Raji (cell line): ENCODE measurements around the gene SH2B3.

Experiments
- POLR2A ChIP-seq: IDR thresholded peaks from 2 replicates; pipeline ENCODE4 v1.6.1; 2011; ENCODE audit warnings: low read depth, low read length, control low read depth; ENCODE audit not compliant: insufficient read depth

Gene SH2B3

DNA sequence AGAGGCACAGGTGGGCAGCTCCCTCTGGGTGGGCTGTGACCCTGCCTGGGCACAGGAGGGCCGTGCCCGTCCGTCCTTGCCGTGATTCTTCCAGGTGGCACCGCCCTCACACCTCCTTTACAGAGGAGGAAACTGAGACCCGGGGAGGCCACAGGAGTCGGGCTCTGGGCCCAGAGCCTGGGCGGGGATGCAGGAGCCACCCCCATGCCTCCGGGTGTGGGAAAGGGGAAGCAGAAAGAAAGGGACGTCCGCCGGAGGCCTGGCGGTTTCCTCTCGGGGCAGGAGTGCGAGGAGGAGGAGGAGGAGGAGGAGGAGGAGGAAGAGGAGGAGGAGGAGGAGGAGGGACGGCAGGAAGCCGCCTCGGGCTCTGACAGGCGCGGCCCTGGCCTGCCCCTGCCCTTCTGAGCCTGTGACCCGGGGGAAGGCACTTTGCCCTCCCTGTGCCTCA, 23.0 kb downstream of the SH2B3 start:
- no peak for TF ChIP-seq POLR2A

DNA sequence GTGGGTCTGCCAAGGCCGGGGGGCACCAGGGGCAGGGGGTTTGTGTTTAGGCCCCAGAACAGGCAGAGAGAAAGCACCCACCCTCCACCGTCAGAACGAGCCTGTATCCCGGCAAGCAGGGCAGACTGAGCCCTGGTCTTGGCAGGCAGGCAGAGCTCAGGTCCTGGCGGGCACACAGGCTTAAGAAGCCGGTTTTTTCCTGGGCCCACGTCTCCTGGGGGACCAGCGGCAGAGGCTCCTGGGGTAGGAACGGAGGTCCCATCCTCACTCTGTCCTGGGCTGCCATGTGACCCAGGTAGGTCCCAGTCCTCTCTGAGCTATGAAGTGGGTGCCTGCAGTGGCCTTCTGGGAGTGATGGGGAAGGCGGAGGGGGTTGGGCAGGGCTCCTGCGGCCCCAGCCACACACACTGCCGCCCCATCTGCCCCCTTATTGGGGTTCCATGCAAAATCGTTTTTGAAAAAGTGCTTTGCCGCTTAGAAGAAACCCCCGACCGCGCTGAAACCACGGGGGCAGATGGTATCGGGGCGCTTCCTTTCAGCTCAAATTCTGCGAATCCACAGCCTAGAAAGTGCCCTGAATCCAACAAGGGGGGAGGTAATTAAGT, 24.2 kb downstream of the SH2B3 start:
- TF ChIP-seq POLR2A = no peak

GRCh38 chr12:111430433-111431353, 25.0 kb downstream of the SH2B3 start:
- TF ChIP-seq POLR2A = no peak

GRCh38 chr12:111431772-111432171, 26.0 kb downstream of the SH2B3 start:
- no peak for TF ChIP-seq POLR2A

DNA sequence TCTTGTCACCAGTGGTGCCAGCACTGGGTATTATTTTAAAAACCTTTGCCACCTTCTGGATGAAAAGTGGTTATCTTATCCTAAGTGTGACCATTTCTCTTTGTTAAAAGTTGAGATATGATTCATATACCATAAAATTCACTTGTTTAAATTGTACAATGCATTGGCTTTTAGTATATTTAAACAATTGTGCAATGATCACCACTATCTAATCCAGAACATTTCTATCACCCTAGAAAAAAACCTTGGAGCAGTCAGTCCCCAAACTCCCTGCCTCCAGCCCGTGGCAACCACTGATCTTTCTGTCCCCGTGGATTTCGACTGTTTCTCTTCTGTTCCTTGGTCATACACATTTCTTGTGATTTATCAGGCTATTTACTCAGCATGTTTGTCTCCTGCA, 28.3 kb downstream of the SH2B3 start:
- no peak for TF ChIP-seq POLR2A

GRCh38 chr12:111434680-111435338, 29.1 kb downstream of the SH2B3 start:
- TF ChIP-seq POLR2A = no peak

DNA sequence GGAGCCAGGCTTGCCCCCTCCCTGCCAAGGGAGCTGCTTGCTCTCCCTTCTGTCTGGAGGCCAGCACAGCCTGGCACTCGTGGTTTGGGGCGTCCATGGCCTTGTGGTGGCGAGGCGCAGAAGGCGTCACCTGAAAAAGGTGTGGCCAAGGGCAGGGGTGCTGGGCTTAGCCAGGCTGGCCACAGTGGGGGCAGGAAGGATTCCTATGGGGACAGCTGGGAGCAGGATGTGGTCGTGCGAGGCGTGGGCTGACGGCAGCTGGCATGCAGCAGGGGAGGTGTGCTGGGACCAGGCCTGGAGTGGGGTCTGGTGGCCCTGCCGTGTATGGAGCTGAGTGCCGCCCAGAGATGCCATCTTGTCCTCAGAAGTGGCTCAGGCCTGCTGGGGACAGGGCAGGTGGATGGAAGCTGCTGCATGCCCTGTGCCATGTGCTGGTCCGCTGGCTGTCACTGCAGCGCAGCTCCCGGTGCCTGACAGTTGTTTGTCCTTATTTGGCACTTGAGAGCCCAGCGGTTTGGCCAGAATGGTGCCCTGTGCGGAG, 30.0 kb downstream of the SH2B3 start:
- TF ChIP-seq POLR2A = no peak

- TF ChIP-seq POLR2A = no peak
Measured at GRCh38 chr12:111436266-111436665, 30.5 kb downstream of the SH2B3 start.

- TF ChIP-seq POLR2A = no peak
Measured at GRCh38 chr12:111436811-111437210, 31.1 kb downstream of the SH2B3 start.

DNA sequence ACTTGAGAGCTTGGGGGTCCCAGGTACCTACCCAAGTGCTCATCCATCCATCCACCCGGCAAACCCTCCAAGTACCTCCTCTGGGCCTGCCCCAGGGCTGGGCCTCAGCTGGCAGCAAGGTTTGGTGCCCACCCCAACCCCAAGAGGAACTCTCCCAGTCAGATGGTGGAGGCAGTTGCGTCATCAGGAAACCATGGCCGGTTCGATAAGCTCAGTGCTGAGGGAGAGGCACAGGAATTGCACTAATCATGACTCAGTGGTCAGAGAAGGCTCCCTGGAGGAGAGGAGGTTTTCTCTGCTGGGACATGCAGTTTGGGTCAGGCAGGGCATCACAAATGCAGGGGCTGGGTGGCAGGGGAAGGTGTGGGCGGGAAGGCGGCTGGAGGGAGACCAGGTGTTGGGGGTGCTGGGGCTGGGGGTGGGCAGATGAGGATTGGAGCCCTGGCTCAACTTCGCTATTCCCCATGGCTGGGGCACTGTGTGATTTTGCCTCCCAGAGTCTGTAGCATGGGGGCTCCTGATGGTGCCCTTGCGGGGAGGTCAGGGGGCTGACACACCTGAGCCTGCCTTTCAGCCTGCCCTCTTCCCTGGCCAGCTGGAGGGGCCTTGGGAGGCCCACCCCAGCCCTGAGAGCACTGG, 32.2 kb downstream of the SH2B3 start:
- TF ChIP-seq POLR2A = no peak

DNA sequence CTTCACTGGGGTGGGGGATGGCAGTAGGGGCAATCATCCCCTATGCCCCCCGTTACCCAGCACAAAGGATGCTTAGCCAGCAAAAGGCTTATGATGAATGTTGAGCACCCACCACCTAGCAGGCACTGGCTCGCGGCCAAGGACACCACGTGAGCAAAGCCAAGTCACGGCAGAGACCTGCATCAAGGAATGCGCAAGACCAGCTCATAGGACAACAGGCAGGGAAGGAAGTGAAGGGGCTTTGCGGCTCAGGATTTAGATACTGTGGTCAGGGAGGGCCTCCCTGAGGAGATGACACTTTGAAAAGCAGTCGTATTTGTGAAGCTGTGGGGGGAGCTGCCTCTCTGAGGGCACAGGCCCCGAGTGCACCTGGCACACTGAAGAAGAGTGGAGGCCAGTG, 32.8 kb downstream of the SH2B3 start:
- TF ChIP-seq POLR2A = no peak

- no peak for TF ChIP-seq POLR2A
Measured at GRCh38 chr12:111439657-111440151, 34.0 kb downstream of the SH2B3 start.

DNA sequence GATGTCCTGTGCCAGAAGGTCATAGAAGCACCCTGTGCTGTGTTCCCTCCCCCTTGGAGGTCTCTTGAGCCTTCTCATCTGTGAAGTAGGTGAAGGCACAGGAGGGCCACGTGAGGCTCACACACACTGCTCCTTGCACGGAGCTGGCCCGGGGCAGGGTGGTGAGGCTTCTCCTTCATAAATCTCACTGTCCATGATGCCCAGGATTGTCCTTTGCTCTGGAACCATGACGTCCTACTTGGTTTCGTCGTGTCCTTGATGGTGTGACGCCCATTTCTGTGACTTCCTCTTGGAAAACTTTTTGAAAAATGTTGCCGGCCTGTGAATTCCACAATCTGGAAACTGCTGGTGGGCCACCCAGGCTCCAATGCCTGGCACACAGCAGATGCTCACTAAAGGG, 34.4 kb downstream of the SH2B3 start:
- TF ChIP-seq POLR2A = no peak

- TF ChIP-seq POLR2A = no peak
Measured at GRCh38 chr12:111440631-111441030, 34.9 kb downstream of the SH2B3 start.
